Activated effector memory CD4-positive, alpha-beta T cell treated with Interleukin-2 at 50 U/mL for 16 hours (primary cell): Measurements from ENCODE around the gene C1orf94.
"Not testable (repeated sequence)": the region's sequence is repeated elsewhere in the genome, so short reads cannot be mapped to it uniquely, and the experiment has no call there.

Experiments used
- DNase-seq: peaks from one replicate; pipeline ENCODE4 v3.0.0-alpha.2; 2020

Gene C1orf94

DNA sequence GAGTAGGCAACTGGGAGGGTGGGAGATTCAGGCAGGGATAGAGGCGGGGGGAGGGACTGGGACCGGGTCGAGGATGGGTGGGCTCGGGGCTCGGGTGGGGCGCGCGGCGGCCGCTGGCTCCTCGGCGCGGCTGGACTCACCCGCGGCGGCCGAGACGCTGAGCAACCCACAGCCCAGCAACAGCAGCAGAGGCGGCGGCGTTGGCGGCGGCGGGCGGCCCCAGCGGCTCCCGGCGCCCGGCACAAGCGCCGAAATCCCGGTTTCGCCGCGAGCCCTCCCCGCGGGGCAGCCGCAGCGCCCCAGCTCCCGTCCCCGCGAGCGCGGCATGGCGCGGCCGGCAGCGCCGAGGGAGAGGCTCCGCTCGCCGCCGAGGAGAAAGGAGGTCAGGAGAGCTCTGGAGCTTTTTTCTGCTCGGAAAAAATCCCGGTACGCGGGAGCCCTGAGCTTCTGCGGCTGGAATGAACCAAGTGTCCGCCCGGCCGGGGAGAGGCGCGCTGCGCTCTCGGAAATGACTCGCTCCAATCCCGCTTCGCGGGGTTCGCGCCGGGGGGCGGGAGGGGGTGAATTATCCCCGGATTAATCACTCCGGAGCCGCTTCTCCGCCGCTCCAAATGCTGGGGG is 11.8 kb upstream of the C1orf94 start, which contains the start of gene CSMD2:
Gene CSMD2 (minus strand): TSS at position 460 of the 621 bp plus-strand sequence. CDS start 133 bp downstream, at position 327.
- no peak for DNase-seq

DNA sequence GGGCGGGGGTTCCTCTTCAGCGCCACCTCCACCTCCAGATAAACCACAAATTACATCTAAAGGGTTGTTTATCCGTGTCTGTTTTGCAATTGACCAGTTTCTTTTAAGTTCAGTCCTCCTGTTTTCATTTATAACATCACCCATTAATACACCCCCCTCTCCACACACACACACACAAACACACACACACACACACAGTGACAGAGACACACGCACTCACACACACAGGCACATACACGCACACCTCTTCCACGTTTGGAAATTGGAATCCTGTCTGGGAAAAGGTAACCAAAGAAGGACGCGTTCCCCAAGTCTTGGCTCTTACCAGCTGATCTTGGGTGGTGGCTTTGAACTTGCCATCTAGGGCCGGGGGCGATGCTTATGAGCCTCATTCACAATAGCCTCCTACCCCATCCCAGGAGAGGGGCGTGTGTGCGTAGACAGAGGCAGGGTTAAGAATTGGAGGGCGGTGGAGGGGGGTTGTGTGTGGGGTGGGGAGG is 11.2 kb upstream of the C1orf94 start:
- no peak for DNase-seq

DNA sequence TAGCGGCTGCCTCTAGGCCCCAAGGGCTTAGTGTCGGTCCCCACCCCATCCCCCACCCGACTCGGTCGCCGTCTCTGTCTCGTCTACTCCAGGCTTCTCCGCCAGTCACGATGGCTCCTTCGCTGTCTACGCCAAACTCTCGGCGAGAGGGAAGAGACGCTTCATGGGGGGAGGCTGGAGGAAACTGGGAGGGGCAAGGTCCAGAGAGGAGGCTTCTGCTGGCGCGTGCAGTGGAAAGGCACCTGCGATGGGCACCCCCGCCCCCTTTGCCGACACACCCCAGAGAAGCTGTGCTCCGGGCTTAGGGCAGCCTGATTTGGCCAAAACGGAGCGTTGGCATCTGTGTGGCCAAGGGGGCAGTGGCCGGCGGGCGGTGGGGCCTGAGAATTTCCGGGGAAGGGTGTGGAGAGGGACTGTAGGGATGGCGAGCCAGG is 10.5 kb upstream of the C1orf94 start:
- no peak for DNase-seq

DNA sequence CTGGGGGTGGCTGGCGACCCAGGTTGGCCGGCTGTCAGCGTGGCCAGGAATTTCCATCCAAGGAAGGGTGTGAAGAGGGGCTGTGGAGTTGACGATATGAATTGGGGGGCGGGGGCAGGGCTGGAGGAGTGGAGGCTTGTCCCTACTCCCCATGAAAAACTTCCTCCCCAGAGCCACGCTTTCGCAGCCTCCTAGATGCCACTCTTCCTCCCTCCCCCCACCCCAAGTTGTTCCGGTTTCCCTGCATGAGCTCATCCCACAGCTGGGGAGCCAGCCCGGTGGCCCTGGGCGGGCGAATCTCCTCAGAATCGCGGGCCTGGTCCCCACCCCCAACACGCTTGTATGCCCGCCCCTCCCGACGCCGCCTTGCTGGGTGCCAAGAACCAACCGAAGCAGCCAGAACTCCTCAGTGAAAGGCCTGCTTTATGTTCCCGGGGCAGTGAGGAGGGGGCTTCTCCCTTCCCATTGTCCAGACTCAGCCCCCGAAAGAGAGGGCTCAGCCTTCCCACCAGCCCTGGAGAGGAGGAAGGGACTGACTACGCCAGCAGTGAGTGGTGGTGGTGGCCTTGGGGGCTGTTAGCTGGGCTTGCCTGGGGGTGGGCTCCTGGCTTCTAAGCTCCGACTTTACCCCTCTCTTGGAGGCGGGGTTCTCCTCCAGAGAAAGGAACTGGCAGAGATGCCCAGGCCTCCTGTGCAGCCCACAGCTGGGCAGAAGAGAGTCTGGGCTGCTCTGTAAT is 9.9 kb upstream of the C1orf94 start:
- DNase-seq, result no peak

DNA sequence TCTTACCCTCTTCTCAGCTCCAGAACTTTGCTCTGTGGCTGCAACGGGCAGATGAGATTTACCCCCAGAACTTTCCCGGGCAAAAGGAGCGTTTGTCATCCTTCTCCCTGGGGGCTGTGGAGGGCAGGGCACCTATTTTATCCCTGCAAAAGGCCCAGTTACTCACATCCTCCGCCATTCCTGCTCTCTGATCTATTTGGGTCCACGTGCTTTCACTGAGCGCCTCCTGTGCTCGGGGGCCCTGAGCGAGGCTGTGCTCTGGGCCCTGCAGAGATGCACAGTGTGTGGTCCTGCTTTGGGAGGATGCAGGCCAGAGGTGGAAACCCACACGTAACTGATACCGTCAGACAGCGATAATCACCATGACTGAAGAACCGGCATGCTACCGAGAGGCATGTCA is 9.3 kb upstream of the C1orf94 start:
- no peak for DNase-seq

DNA sequence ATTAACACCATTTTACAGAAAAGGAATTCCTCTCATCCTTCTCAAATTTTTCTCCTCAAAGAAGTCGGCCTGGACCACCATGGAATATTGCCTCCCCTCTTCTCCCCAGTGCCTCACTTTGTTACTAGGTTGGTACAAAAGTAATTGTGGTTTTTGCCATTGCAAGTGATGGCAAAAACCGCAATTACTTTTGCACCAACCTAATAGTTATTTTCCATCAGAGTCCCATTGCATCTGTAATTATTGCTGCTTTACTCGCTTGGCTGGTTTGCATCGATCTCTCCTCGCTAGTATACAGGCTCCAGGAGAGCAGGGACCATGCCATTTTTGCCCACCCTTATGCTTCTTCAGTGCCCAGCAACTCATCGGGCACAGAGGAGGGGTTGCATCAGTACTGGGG is 963 bp upstream of the C1orf94 start:
- no peak for DNase-seq

DNA sequence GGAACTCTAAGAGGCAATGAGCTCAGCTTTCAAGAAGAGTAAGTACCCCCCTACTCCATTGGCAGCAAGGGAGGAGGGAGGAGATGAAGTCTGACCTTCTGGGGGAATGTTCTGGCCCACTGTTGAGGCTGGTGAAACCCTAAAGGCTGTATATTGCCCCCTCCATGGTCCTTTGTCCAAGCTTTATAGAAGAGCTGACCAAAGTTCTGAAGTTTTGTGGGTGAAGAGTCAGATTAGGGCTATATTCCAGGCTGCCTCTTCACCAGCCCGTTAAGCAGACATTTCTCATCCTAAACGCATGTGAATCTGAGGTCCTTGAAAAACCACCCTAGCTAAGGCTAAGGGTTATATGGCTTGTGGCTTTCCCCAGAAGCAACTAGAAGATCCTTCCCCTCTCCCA is 1.4 kb downstream of the C1orf94 start:
- DNase-seq, result no peak

DNA sequence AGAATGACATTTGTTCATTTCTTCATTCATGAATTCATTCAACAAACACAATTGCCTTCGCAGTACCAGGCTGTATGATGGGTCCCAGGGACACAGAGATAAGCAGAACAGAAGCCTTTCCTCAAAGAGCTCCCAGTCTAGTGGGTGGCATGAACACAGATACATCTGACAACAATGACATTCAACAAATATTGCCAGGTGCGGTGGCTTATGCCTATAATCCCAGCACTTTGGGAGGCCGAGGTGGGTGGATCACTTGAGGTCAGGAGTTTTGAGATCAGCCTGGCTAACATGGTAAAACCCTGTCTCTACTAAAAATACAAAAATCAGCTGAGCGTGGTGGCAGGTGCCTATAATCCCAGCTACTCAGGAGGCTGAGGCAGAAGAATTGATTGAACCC is 6.7 kb downstream of the C1orf94 start:
- DNase-seq, result not testable (repeated sequence)

DNA sequence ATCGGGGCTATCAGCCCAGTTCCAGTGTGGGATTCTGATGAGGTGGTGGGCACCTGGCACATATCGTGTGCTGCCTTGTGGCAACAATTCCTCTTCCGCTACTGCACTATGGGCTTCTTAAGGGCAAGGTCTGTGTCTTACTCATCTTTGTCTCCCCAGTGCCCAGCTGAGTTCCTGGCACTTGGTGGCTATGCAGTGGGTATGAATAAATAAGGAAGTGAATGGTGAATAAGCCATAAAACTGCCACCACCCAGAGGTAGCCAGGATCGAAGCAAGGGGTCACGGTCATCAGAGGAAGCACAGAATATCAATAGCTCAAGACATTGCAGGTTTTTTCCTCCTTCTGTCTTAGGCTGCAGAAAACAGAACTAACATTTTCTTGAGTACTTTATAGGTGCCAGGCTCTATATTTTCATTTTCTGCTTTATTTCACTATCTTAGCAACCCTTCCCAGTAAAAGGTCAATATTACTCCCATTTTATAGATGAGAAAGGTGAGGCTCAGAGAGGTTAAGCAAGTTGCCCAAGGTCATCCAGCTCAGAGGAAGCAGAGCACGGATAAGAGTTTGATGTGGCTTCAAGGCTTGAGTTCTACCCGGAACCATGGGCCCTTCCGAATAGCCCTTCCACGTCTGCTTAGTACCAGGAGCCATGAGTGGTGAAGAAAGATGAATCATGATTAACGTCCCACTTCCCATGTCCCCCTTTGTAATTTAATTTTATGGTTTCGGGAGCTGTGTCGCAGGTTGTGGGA is 10.2 kb downstream of the C1orf94 start:
- no peak for DNase-seq

DNA sequence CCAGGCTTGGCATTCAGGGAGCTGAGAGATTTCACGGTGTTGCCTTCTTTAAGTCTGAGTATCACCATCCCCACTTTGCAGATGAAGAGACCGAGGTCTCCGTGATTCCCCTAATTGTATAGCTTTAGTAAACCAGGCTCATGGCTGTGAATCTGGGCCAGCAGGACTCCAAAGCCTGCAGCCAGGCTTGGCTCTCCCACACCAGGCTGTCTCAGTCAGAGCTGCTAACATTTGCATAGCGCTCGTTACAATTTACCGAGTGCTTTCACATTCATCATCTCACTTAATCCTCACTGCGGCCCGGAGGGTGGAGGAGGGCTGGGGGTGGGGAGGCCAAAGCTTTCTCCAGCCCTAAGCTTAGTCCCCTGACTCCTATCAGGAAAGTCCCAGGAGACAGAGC is 11.7 kb downstream of the C1orf94 start:
- DNase-seq, result no peak

DNA sequence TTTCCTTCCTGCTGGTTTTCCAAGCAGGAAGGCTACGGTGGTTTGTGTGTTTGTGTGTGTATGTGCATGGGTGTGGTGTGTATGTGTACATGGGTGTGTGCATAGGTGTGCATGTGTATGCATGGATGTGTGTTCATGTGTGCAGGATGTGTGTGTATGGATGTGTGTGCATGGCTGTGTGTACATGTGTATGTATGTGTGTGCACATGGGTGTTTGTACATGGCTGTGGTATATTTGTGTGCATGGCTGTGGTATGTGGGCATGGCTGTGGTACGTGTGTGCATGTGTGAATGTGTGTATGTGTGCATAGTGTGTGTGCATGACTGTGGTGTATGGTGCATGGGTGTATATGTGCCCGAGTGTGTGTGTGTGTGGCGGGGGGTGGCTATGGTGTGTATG is 12.3 kb downstream of the C1orf94 start:
- no peak for DNase-seq

DNA sequence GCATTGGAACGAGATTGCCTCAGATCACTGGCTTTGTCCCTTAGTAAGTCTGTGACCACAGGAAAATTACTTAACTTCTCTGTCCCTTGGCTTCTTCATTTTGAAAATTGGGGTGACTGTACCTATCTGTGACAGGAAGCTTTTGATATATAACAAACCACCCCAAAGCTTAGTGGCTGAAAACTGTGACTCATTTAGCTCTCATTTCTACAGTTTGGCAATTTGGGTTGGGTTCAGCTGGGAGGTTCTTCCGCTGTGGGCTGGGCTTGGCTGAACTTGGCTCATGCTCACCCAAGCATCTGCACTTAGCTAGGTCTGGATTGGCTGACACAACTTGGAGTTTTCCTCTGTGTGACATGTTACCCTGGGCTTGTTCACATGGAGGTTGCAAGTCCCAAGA is 14.0 kb downstream of the C1orf94 start:
- no peak for DNase-seq

DNA sequence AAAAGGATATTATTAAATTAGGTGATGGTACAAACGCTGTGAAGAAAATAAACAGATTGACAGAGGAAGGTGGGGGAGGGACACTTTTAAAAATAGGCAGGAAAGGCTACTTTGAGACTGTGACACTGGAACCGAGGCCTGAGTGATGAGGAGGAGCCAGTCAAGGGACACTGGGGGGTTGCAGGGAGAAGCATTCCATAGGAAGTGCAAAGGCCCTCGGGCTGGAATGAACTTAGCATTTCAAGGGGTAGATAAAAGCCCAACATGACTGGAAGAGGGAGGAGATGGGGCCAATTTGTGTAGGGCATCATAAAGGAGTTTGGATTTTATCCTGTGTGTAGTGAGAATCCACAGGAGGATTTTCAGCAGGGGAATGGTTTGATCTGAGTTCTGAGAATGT is 15.9 kb downstream of the C1orf94 start:
- DNase-seq, result no peak

DNA sequence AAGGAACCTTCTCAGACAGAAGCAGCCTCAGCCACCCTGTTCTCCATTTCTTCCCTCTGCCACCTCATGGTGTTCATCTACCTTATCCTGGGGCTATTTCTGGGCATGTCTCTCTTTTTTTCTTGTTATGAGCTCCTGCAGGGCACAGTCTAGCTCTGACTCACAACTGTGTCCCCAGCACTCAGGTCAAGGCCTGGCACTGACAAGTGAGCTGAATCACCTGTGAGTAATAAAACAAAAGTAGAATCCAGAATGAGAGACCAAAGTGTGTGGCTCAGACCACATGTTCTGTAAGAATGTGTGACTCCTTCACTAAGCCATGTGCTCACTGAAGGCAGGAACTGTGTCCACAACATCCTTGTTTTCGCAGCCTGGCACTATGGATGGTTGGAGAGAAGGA is 23.2 kb downstream of the C1orf94 start:
- no peak for DNase-seq

DNA sequence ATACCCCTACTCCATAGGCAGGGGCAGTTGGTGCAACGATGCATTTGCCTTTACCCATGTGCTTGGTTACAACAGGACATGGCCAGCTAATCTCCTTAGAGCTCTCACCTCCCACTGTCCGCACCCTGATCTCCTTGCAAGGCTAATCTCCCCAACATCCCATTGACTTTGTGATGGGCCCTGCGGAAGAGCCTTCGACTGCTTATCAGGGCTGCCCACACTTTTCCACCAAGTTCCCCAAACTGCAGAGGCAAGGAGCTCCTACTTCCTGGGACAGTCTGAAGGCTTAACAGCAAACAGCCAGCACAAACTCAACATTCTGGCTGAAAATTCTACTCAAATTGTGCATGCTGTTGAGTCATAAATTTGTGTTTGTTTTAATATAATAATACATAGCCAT is 36.0 kb downstream of the C1orf94 start:
- DNase-seq, result no peak

DNA sequence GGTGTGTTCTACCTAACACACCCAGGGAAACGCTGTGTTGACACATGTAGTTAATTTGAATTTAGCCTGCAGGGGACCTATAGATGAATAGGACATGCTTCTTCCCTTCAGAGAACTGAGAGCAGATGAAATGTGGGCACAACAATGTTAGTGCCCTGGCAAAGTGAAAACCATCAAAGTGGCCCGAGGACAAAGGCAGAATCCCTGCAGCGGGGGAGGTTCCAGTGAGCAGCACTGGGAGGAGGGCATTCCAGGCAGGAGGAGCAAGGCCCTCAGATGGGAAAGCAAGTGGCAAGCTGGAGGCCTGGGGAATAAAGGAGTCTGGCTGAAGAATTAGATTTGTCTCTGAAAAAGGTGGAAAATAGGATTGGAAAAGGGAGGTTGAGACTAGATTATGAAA is 37.2 kb downstream of the C1orf94 start:
- DNase-seq, result no peak

DNA sequence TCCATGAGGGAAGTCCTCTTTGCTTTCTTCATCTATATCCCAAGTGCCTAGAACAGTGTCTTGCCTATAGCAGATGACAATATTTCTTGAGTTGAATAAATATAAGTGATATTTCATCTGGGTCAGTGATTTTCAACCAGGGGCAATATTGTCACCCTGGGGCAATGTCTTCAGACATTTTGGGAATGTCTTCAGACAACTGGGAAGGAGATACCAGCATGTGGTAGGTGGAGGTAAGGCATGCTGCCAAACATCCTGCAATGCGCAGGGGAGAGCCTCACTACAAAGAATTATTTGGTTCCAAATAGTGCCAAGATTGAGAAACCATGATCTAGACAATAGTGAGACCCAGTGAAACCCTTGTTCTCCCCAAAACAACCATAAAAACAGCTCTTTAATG is 54.7 kb downstream of the C1orf94 start:
- DNase-seq, result no peak

DNA sequence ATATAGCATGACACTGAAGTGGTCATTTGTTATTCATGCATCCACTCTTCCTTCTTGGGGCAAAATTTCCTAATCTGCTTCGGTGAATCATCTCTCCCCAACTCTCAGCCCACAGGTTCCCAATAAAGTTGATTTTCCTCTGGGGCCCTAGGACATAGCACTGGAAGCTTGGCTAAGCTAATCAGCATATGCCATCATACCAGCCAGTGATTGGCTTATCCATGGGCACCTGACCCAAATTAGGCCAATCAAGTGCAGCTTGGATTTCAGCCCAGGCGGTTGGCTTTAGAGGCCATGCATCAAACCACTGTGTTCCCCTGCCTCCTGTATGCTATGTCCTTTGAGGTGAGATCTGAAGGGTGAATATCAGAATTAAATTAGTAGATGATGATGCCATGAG is 58.9 kb downstream of the C1orf94 start:
- no peak for DNase-seq

DNA sequence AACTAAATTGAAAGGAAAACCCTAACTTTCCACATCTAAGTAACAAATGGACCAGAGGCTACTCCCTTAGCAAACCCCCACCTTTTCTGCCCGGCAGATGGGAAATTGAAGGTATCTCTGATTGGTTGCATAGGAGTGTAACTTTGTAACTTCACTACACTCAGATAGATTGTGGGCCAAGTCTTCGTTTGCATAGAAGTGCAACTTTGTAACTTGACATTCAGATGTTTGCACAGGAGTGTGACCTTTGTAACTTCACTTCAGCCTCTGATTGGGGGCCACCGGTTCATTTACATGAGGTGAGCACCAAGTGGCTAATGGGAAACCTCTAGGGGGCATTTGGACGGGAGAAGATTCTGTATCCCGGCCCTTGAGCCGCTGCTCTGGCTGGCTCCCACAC is 59.4 kb downstream of the C1orf94 start:
- no peak for DNase-seq

DNA sequence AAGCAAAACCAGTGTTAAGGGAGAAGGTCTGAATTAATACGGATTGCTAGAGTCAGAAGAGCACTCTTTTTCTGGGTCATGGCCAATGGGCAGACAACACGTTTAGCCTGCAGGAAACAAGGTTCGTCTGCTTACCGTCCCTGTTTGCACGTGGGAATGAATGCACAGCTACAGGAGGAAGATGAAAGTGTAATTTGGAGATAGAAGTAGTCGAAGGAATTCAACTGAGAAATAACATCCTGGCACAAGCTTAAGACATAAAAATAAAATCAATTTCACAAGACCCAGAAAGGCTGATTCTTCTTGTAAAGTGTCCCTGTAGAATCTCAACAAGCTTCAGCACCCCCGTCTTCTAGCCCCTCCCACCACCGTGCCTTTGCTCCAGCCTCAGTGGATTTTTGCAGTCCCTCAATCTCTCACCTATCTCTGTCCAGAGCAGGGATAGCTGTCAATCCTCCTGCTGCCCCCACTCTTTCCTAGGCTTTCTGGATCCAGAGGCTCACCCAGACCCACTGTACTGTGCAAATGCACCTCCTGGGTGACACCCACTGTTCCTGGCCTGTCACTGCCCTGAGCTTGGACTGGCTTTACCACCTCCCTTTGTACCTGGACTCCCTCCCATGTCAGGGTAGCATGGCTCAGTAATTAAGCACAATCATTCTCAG is 60.6 kb downstream of the C1orf94 start:
- no peak for DNase-seq

DNA sequence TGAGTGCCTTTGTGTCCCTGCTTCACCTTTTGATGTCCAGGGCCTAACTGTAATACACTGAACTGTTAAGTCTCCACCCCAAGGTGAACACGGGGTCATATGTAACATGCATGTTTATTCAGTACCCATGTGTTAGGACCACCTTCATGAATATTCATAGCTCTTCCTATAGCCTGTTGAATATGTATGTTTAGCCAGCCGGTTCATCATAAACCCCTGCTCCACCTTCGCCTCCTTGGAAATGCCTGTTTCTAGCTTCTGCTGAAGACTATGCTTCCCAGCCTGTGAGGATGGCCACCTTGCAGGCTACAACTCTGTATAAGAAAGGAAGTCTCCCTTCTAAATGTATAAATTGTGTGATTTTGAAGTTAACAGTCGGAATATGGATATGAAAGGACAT is 69.3 kb downstream of the C1orf94 start:
- DNase-seq, result no peak

DNA sequence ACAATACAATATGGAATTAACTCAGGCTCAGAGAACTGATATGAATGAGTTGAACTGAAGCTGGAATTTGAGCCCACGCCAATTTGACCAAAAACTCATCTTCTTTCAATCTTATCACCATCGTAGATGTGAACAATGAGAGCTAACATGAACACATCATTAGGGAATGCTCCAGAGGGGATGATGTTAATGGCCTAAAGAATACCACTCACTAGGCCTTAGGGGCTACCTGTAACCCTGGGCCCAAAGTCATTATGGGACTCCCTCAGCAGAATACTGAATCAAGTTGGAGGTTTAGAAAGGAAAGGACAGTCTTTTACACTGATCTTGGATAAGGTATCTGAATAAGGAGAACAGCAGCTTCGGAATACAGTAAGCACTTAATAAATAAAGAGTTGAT is 73.6 kb downstream of the C1orf94 start:
- no peak for DNase-seq
